OCI-LY3 (cell line): ENCODE measurements around the gene NAT14.

Experiments
- H2AFZ ChIP-seq: fragments of 200-600, 300-600 bp; shearing (Covaris generic); 2 replicates; pipeline ENCODE4 v1.6.0; 2014; ENCODE audit warnings: antibody characterized with exemption, low read depth, low read length
- H3K27ac ChIP-seq: fragments of 200-600, 300-600 bp; sonication (generic); 2 replicates; pipeline ENCODE4 v1.5.1; 2014; ENCODE audit warnings: mild to moderate bottlenecking, low read length, moderate library complexity, mixed read lengths
- H3K27me3 ChIP-seq: fragments of 200-600, 300-600 bp; sonication (generic); 2 replicates; pipeline ENCODE4 v1.6.1; 2014; ENCODE audit warnings: low read depth, low read length, mixed read lengths
- H3K36me3 ChIP-seq: fragments of 200-600, 300-600 bp; sonication (generic); replicated peaks from 2 replicates; pipeline ENCODE3; 2014; ENCODE audit warnings: low read depth, low read length, mixed read lengths
- H3K4me1 ChIP-seq: fragments of 300-600, 200-600 bp; sonication (generic); 2 replicates; pipeline ENCODE4 v1.6.1; 2014; ENCODE audit warnings: low read length, mixed read lengths
- H3K4me2 ChIP-seq: fragments of 200-600, 300-600 bp; sonication (generic); 2 replicates; pipeline ENCODE4 v1.6.1; 2014; ENCODE audit warnings: low read length, mixed read lengths
- H3K4me3 ChIP-seq: fragments of 300-600, 200-600 bp; sonication (generic); 2 replicates; pipeline ENCODE4 v1.5.1; 2014; ENCODE audit warnings: antibody characterized with exemption, mild to moderate bottlenecking, low read length, moderate library complexity
- H3K79me2 ChIP-seq: fragments of 300-600, 200-600 bp; shearing (Covaris generic); 2 replicates; pipeline ENCODE4 v1.6.1; 2014; ENCODE audit warnings: mild to moderate bottlenecking, low read length, mixed read lengths
- H3K9ac ChIP-seq: fragments of 300-600, 200-600 bp; shearing (Covaris generic); 2 replicates; pipeline ENCODE4 v1.6.0; 2014; ENCODE audit warnings: mild to moderate bottlenecking, low read length, moderate library complexity
- H3K9me3 ChIP-seq: fragments of 200-600, 300-600 bp; shearing (Covaris generic); 2 replicates; pipeline ENCODE4 v1.6.1; 2014; ENCODE audit warnings: low read length, mixed read lengths; ENCODE audit not compliant: insufficient read depth
- H4K20me1 ChIP-seq: fragments of 200-600, 300-600 bp; sonication (generic); 2 replicates; pipeline ENCODE4 v1.6.1; 2016; ENCODE audit warnings: low read length, mixed read lengths; ENCODE audit not compliant: insufficient read depth
- EZH2phosphoT487 ChIP-seq: fragments of 200-600 bp; shearing (Covaris generic); IDR thresholded peaks from 2 replicates; pipeline ENCODE4 v1.6.1; 2018; ENCODE audit warnings: antibody characterized with exemption, mixed run types, low read depth
- TF ChIP-seq, protein P1 (sequence below): fragments of 200-600, 300-600 bp; sonication (generic); IDR thresholded peaks from 2 replicates; pipeline ENCODE4 v1.5.1; 2014; ENCODE audit warnings: antibody characterized with exemption, low read length, low read depth

NAT14 gene

DNA sequence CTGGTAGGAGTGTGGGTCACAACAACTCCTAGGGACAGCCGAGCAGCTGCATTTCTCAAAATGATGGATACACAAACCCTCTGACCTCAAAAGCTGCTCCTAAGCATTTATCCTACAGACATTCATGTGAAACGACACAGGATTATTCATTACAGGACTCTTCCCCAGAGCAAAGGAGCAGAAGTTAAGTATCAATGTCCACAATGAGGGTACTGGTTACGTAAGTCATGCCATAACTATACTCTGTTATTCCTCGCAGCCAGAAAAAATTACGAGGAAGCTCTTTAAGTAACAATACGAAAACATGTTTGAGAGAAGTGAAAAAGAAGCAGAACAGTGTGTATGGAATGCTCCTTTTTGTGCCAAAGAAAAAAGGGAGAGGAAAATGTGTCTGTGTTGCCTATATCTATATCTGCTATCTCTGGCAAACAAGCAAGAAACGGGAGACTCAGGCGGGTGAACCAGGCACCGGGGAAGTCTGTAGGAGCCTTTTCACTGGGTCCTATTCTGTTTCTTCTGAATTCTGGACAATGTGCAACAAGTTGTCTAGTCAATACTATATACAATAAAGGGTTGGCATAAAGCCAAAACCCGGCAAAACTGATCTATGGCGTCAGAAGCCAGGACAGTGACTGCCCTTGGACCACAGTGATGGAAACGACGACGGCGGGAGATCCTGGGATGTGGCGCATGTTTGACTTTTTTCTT is 24.9 kb upstream of the NAT14 start:
- peak overlapping the region; percentile 96; the same call in 1 of the 2 replicates for H3K4me3 ChIP-seq
- TF ChIP-seq, protein P1, sequence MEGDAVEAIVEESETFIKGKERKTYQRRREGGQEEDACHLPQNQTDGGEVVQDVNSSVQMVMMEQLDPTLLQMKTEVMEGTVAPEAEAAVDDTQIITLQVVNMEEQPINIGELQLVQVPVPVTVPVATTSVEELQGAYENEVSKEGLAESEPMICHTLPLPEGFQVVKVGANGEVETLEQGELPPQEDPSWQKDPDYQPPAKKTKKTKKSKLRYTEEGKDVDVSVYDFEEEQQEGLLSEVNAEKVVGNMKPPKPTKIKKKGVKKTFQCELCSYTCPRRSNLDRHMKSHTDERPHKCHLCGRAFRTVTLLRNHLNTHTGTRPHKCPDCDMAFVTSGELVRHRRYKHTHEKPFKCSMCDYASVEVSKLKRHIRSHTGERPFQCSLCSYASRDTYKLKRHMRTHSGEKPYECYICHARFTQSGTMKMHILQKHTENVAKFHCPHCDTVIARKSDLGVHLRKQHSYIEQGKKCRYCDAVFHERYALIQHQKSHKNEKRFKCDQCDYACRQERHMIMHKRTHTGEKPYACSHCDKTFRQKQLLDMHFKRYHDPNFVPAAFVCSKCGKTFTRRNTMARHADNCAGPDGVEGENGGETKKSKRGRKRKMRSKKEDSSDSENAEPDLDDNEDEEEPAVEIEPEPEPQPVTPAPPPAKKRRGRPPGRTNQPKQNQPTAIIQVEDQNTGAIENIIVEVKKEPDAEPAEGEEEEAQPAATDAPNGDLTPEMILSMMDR = no peak
- TF ChIP-seq EZH2phosphoT487 = no peak
- H3K27ac ChIP-seq = no peak overlapping the region
- no peaks in the 10 kb centered on the region for H3K27me3 ChIP-seq
- H2AFZ ChIP-seq = no peak overlapping the region
- H3K36me3 ChIP-seq = no peaks in the 10 kb centered on the region
- no peaks in the 10 kb centered on the region for H4K20me1 ChIP-seq
- H3K4me2 ChIP-seq = peak overlapping the region; percentile 82; the same call in 1 of the 2 replicates
- 0 out of 2 replicates have a peak, but pooled peaks cover 3% of the 10 kb centered on the region for H3K79me2 ChIP-seq
- H3K9ac ChIP-seq = no peak overlapping the region
- H3K4me1 ChIP-seq = peaks cover 11% of the 10 kb centered on the region
- no peaks in the 10 kb centered on the region for H3K9me3 ChIP-seq

DNA sequence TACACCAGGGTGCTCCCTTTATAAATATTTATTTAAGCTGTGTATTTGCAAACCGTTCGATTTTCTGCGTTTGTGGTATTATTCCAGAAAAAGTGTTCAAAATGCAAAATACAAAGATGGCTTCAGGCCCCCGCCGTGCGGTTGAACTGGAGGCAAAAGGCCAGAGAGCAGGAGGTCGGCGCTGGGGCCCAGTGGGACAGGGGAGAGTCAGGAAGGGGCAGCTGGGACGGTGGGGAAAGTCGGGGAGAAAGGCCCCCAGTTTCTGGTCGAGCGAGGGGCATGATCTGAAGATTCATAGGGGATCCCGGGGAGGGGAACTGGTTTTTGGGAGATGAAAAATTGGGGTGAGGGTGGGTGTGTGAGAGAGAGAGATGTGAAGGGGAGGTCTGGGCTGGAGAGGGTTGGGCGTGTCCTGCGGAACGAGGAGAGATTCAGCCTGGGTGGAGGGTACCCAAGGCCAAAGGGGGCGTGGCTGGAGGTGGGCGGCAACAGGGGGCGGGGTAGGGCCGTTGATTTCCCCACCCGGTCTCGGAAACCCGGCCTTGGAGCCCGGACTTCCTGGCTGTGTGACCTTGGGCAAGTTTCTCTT is 24.2 kb upstream of the NAT14 start:
- peak overlapping the region; percentile 96 for H3K9ac ChIP-seq
- 0 out of 2 replicates have a peak, but pooled peaks cover 3% of the 10 kb centered on the region for H3K79me2 ChIP-seq
- H2AFZ ChIP-seq = peak overlapping the region; percentile 90; the same call in 1 of the 2 replicates
- no peaks in the 10 kb centered on the region for H3K9me3 ChIP-seq
- H3K27ac ChIP-seq = peak overlapping the region; percentile 65
- peak overlapping the region; percentile 82 for H3K4me2 ChIP-seq
- H3K4me1 ChIP-seq = peaks cover 11% of the 10 kb centered on the region
- TF ChIP-seq, protein P1 = no peak
- no peak for TF ChIP-seq EZH2phosphoT487
- no peaks in the 10 kb centered on the region for H3K27me3 ChIP-seq
- peak overlapping the region; percentile 96 for H3K4me3 ChIP-seq
- H4K20me1 ChIP-seq = no peaks in the 10 kb centered on the region
- H3K36me3 ChIP-seq = no peaks in the 10 kb centered on the region

DNA sequence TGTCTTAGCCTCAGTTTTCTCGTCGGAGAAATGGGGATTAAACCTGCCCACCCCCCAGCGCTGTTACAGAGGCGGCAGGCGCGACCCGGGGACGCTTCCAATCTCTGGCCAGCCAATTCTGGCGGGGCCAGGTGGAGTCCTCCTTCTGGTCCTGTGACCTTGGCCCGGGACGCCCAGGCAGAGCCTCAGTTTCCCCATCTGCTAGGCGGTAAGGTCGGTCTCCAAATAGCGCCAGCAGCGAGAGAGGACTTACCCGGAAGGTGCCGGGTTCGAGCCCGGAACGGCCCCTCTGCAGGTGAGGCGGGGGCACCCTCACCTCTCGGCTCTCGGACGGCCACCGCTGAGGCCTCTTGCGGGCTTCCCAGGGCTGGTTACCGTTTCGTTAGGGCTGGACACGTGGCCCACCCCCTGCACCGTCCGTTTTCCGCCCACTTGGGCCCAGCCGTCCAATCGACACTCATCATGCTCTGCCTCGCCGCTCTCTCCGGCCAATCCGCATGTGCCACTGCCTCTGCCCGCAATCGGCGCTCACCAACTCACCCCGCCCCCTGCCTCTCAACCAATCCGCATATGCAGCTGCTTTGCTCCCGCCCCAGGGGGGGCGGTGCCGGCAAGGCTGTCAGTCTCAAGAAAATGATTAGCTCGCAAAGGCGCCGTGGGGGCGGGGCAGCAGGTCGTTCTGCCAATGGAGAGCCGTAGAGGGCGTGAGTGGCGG is 23.6 kb upstream of the NAT14 start, which contains the start of gene ISOC2:
TSS of gene ISOC2 (minus strand) at position 384 of the 715 bp plus-strand sequence. CDS start 5,156 bp downstream, outside the sequence.
- Histone ChIP-seq H3K36me3 (no peaks in the 10 kb centered on the region), H2AFZ (peak within 1 kb of the TSS; percentile 90), H3K4me2 (peak within 1 kb of the TSS; percentile 97), H3K27ac (peak within 1 kb of the TSS; percentile 65), H4K20me1 (no peaks in the 10 kb centered on the region), H3K4me1 (peaks cover 11% of the 10 kb centered on the region), H3K27me3 (no peaks in the 10 kb centered on the region), H3K4me3 (peak within 1 kb of the TSS; percentile 96), H3K79me2 (0 out of 2 replicates have a peak, but pooled peaks cover 3% of the 10 kb centered on the region), H3K9me3 (no peaks in the 10 kb centered on the region), H3K9ac (peak within 1 kb of the TSS; percentile 96)
- TF ChIP-seq EZH2phosphoT487 = no peak
- TF ChIP-seq, protein P1 = no peak
